Endothelial cell of coronary artery (primary cell): Measurements from ENCODE around the gene RPP21. TPM values are rescaled to one million over a fixed set of nuclear protein-coding genes. Genes with fewer than 3 reads are reported as not detected.

Experiments used
- total RNA-seq: library from RNA; depleted of rRNA; stranded (reverse); fragments of >200 nt; gene quantifications from 2 replicates; pipeline ENCODE4 v1.2.3, GENCODE V29; 2014

RPP21 gene
- total RNA-seq, result 23.8 and 33.0 TPM in 2 replicates

DNA sequence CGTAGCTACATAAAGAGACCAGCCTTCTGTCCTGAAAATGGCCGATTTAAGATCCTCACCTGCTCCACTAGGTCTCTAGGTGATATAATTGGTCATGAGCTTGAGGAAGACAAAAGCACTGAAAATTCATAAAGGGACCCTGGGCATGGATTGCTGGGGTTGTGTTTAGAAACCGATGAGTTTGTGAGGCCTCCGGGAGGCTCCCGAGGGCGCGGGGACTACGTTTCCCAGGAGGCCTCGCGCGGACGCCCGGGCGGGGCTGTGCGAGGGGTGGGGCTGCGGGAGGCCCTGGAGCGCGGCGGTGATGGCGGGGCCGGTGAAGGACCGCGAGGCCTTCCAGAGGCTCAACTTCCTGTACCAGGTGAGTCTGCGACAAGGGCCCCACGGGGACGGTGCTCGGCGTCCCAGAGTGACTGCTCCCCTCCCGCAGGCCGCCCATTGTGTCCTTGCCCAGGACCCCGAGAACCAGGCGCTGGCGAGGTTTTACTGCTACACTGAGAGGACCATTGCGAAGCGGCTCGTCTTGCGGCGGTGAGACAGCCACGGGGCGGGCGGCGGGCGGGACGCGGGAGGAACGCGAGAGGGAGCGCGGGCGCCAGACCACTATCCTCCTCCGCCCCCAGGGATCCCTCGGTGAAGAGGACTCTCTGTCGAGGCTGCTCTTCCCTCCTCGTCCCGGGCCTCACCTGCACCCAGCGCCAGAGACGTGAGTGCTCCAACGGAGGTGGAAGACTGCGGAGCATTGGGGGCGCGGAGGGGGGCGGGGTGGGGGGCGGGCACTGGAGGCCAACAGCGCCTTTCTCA lies at the start of gene RPP21:
Gene RPP21, plus strand, starts transcription at position 289 of the 804 bp plus-strand sequence. Its CDS starts 16 bp downstream, at position 305.

DNA sequence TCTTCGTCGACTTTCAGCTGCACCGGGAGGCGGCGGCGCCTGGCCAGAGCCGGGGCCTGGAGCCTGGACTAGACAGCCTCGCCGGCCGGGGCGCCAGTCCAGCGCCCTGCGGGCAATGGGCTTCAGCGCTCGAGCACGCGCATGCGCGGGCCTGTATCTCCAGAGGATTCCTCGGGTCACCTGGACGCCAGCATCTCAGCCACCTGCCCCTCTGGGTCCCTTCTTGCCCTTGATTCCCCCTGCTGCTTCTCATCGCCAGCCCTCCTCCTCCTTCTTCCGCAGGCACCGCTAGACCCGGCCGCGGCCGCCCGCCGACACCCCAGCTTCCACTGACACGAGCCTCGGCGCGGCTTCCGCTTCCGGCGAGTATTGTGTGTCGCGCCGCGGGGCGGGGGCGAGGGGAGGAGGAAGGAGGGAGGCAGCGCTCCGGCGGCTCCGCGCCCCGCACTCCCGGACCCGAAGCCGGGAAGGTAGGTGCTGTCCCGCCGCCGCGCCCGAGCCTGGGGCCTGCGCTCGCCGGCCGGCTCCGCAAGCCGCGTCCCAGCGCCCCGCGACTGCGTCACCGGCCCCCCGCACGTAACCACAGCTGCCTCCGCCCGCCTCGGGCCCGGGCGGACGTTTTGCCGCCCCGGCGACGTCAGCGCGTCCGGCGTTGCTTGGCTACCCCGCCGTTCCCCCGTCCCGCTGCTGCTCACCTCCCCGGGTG lies 18.3 kb upstream of the RPP21 start, which contains the start of gene TRIM39:
Gene TRIM39, plus strand, starts transcription at position 402 of the 706 bp plus-strand sequence. CDS start 2,391 bp downstream, outside the sequence.

Other genes starting within 250 kb of the RPP21 start
- not detected in 2 replicates for gene TRIM31, start 232.1 kb upstream of the RPP21 start, total RNA-seq
- gene TRIM40, start 209.0 kb upstream of the RPP21 start, total RNA-seq, result not detected in 2 replicates
- not detected in 2 replicates for gene TRIM10, start 183.9 kb upstream of the RPP21 start, total RNA-seq
- gene TRIM15, start 181.6 kb upstream of the RPP21 start, total RNA-seq, result not detected in 2 replicates
- gene TRIM26, start 131.8 kb upstream of the RPP21 start, total RNA-seq, result 23.8 and 25.6 TPM in 2 replicates
- gene TRIM39, start 18.2 kb upstream of the RPP21 start, total RNA-seq, result 7.3 and 7.6 TPM in 2 replicates
- 353 and 390 TPM in 2 replicates for gene HLA-E, start 144.4 kb downstream of the RPP21 start, total RNA-seq
- 42.6 and 48.7 TPM in 2 replicates for gene GNL1, start 211.3 kb downstream of the RPP21 start, total RNA-seq
- 3.6 and 3.8 TPM in 2 replicates for gene PRR3, start 212.1 kb downstream of the RPP21 start, total RNA-seq
- 48.6 and 48.8 TPM in 2 replicates for gene ABCF1, start 226.3 kb downstream of the RPP21 start, total RNA-seq